Gastroesophageal sphincter (tissue), 3 donors: ENCODE results near the gene EFHC2.

Source experiments
- EP300 ChIP-seq: sonication (generic); formaldehyde crosslinking; IDR thresholded peaks from one replicate; pipeline ENCODE4 v1.6.1; 2017; ENCODE audit warnings: antibody characterized with exemption, mild to moderate bottlenecking
- POLR2A ChIP-seq, 2 donors: fragments of 450-650 bp; IDR thresholded peaks; one replicate each; pipeline ENCODE4 v1.6.1; 2017; ENCODE audit warnings: antibody characterized with exemption in 2 of 2, mild to moderate bottlenecking in 2 of 2, moderate library complexity in 1 of 2
- POLR2AphosphoS5 ChIP-seq: sonication (generic); formaldehyde crosslinking; IDR thresholded peaks from one replicate; pipeline ENCODE4 v1.6.1; 2017; ENCODE audit warnings: antibody characterized with exemption
- TF ChIP-seq, protein P1 (sequence below), 4 experiments: fragments of 200-600 bp in 2 of 4; fragments of 450-650 bp in 2 of 4; sonication (generic) in 1 of 4; IDR thresholded peaks; one replicate each; pipeline ENCODE4 v1.5.1; 2017 to 2019; ENCODE audit warnings: antibody characterized with exemption in 4 of 4, mild to moderate bottlenecking in 2 of 4, moderate library complexity in 2 of 4

GRCh38 chrX:44317181-44317580 is 26.3 kb downstream of the EFHC2 start:
- TF ChIP-seq, protein P1, sequence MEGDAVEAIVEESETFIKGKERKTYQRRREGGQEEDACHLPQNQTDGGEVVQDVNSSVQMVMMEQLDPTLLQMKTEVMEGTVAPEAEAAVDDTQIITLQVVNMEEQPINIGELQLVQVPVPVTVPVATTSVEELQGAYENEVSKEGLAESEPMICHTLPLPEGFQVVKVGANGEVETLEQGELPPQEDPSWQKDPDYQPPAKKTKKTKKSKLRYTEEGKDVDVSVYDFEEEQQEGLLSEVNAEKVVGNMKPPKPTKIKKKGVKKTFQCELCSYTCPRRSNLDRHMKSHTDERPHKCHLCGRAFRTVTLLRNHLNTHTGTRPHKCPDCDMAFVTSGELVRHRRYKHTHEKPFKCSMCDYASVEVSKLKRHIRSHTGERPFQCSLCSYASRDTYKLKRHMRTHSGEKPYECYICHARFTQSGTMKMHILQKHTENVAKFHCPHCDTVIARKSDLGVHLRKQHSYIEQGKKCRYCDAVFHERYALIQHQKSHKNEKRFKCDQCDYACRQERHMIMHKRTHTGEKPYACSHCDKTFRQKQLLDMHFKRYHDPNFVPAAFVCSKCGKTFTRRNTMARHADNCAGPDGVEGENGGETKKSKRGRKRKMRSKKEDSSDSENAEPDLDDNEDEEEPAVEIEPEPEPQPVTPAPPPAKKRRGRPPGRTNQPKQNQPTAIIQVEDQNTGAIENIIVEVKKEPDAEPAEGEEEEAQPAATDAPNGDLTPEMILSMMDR (IDR thresholded peaks at IDR 0.05), result no peak
- TF ChIP-seq EP300 (no peak), POLR2AphosphoS5 (no peak), POLR2A (IDR thresholded peaks at IDR 0.05) (no peak)
